ENCODE data around the gene ZNF853. TPM values are rescaled to one million over a fixed set of nuclear protein-coding genes. Genes with fewer than 3 reads are reported as not detected.

The ZNF853 gene
- total RNA-seq, 1 donor from 2014 or later: 6.2 TPM

- peaks cover 5% of the 10 kb centered on the region for H3K4me1 Mint-ChIP-seq
- Histone ChIP-seq H2AFZ (replicated peaks) (no peak overlapping the region), H4K20me1 (ENCODE audit: low read depth) (no peaks in the 10 kb centered on the region), H3K27me3 (no peaks in the 10 kb centered on the region), H3K4me1 (peaks cover under 1% of the 10 kb centered on the region), H3K9ac (no peak overlapping the region), H3K79me2 (ENCODE audit: low read depth) (no peaks in the 10 kb centered on the region), H3K4me2 (no peak overlapping the region), H3K27ac (no peak overlapping the region), H3K9me3 (ENCODE audit: low read depth) (no peaks in the 10 kb centered on the region), H3K36me3 (no peaks in the 10 kb centered on the region), H3F3A (ENCODE audit: low read depth) (peaks cover 3% of the 10 kb centered on the region), H3K4me3 (no peak overlapping the region)
- H3K36me3 Mint-ChIP-seq: peaks cover 21% of the 10 kb centered on the region
- H3K9me3 Mint-ChIP-seq: no peaks in the 10 kb centered on the region
- peaks cover 4% of the 10 kb centered on the region for H3K27me3 Mint-ChIP-seq (ENCODE audit: insufficient read depth, low read depth)
- TF ChIP-seq CTCF (IDR thresholded peaks at IDR 0.05) (no peak), EZH2phosphoT487 (IDR thresholded peaks at IDR 0.05) (no peak), EZH2 (IDR thresholded peaks at IDR 0.05) (no peak)
- no peak for DNase-seq (ENCODE audit: low spot score)
- no peak overlapping the region for H3K4me3 Mint-ChIP-seq
- no peak overlapping the region for H3K27ac Mint-ChIP-seq
These were observed 4.6 kb downstream of the ZNF853 start for GRCh38 chr7:6619961-6620360.

GRCh38 chr7:6621195-6622133, 6.1 kb downstream of the ZNF853 start:
- no peak for DNase-seq (ENCODE audit: low spot score)

DNA sequence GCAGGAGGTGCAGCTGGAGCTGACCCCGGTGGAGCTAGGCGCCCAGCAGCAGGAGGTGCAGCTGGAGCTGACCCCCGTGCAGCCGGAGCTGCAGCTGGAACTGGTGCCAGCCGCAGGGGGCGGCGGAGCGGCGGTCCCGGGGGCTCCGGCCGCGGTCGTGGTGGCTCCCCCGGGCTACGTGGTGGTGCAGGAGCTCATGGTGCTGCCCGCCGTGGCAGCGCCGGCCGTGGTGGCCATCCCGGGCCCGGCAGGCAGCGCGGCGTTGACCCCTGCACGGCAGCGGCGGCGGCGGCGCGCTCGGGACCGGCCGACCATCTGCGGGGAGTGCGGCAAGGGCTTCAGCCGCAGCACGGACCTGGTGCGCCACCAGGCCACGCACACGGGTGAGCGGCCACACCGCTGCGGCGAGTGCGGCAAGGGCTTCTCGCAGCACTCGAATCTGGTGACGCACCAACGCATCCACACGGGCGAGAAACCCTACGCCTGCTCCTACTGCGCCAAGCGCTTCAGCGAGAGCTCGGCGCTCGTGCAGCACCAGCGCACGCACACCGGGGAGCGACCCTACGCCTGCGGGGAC, 6.8 kb downstream of the ZNF853 start:
- no peaks in the 10 kb centered on the region for H3K9me3 Mint-ChIP-seq
- Histone ChIP-seq H3K9me3 (ENCODE audit: low read depth) (no peaks in the 10 kb centered on the region), H4K20me1 (ENCODE audit: low read depth) (no peaks in the 10 kb centered on the region), H3F3A (ENCODE audit: low read depth) (no peaks in the 10 kb centered on the region), H3K36me3 (no peaks in the 10 kb centered on the region), H2AFZ (replicated peaks) (no peak overlapping the region), H3K4me2 (no peak overlapping the region), H3K27ac (no peak overlapping the region), H3K27me3 (no peaks in the 10 kb centered on the region), H3K79me2 (ENCODE audit: low read depth) (no peaks in the 10 kb centered on the region), H3K4me3 (no peak overlapping the region), H3K4me1 (no peaks in the 10 kb centered on the region), H3K9ac (no peak overlapping the region)
- no peak for TF ChIP-seq EZH2 (IDR thresholded peaks at IDR 0.05)
- TF ChIP-seq CTCF (IDR thresholded peaks at IDR 0.05): no peak
- TF ChIP-seq EZH2phosphoT487 (IDR thresholded peaks at IDR 0.05): no peak
- H3K36me3 Mint-ChIP-seq: peaks cover 21% of the 10 kb centered on the region
- H3K27me3 Mint-ChIP-seq (ENCODE audit: insufficient read depth, low read depth): peaks cover 4% of the 10 kb centered on the region
- no peak overlapping the region for H3K27ac Mint-ChIP-seq
- H3K4me1 Mint-ChIP-seq: peaks cover 3% of the 10 kb centered on the region
- no peak for DNase-seq (ENCODE audit: low spot score)
- H3K4me3 Mint-ChIP-seq: no peak overlapping the region

More at GRCh38 chr7:6621195-6622133, 6.1 kb downstream of the ZNF853 start:
- H3K27ac Mint-ChIP-seq: peak overlapping the region; percentile 32
- Histone ChIP-seq H3K9ac (no peak overlapping the region), H3K4me1 (no peaks in the 10 kb centered on the region), H3K4me2 (no peak overlapping the region), H3K36me3 (no peaks in the 10 kb centered on the region), H3K4me3 (no peak overlapping the region), H2AFZ (replicated peaks) (no peak overlapping the region), H3K27me3 (no peaks in the 10 kb centered on the region), H3K9me3 (ENCODE audit: low read depth) (no peaks in the 10 kb centered on the region), H3K79me2 (ENCODE audit: low read depth) (no peaks in the 10 kb centered on the region), H3F3A (ENCODE audit: low read depth) (no peaks in the 10 kb centered on the region), H3K27ac (no peak overlapping the region), H4K20me1 (ENCODE audit: low read depth) (no peaks in the 10 kb centered on the region)
- TF ChIP-seq CTCF (IDR thresholded peaks at IDR 0.05) (no peak), EZH2 (IDR thresholded peaks at IDR 0.05) (no peak), EZH2phosphoT487 (IDR thresholded peaks at IDR 0.05) (no peak)
- peaks cover 5% of the 10 kb centered on the region for H3K4me1 Mint-ChIP-seq
- H3K9me3 Mint-ChIP-seq: no peaks in the 10 kb centered on the region
- peaks cover 4% of the 10 kb centered on the region for H3K27me3 Mint-ChIP-seq (ENCODE audit: insufficient read depth, low read depth)
- H3K36me3 Mint-ChIP-seq: peaks cover 21% of the 10 kb centered on the region
- no peak overlapping the region for H3K4me3 Mint-ChIP-seq
